Inflammatory macrophage (primary cell): ENCODE results near the gene ABHD5.

ENCODE experiments used
- DNase-seq, 2 donors: peaks; one replicate each; pipeline ENCODE4 v3.0.0-alpha.2; 2020 to 2022

Gene ABHD5

DNA sequence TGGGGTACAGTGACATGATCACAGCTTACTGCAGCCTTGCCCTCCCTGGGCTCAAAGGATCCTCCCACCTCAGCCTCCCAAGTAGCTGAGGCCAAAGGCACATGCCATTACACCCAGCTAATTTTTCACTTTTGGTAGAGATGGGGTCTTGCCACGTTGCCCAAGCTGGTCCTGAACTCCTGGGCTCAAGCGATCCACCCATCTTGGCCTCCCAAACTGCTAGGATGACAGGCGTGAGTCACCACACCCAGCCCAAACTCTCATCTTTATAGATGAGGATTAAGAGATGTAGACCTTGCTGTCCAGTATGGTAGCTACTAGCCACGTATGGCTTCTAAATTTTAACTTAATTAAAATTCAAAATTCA lies 4.4 kb upstream of the ABHD5 start:
- no peak for DNase-seq

DNA sequence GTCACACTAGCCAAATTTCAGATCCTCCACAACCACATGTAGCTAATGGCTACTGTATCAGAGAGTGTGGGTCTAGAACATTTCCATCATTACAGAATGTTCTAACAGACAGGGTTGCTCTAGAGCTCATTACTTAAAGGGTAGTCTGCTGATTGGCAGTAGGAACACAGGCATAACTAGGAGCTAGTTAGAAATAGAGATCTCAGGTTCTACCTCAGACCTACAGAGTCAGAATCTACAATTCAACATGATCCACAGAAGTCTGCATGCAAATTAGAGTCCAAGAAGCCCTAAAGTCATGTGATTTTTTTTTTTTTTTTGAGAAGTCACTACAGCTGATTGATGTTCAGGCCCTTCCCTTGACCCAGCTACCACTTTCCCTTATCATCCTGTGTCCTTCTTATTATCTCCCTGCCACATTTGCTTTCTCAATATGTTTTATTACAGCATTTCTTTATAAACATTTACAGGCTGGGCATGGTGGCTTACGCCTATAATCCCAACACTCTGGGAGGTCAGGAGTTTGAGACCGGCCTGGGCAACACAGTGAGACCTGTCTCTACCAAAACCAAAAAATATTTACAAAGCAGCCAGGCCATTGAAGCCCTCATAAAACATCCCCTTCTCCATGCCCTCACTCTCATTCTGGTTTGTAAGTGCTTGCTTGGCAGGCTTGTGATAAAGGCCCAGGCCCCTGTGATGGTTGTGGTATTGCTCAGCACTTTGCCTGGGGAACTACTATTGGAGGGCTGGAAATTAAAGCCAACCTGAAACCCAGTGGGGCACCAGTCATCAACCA lies 3.8 kb upstream of the ABHD5 start:
- DNase-seq, result no peak

- DNase-seq, result no peak
These were observed 3.3 kb upstream of the ABHD5 start for GRCh38 chr3:43687499-43687811.

DNA sequence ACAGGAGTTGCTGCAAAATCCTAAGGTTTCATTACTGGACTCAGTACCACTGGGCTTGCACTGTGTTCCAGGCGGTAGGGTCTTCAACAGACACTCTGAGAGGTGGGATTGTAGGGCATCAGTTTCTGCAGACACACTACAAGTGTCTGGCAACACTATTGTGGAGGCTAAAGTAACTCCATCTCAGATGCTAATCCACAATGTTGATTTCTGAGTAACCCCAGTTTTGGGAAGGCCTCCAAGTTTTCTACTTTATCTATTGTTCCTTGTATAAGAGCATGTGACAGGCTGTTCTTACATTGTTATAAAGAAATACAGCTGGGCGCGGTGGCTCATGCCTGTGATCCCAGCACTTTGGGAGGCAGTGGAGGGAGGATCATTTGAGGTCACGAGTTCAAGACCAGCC lies 2.5 kb upstream of the ABHD5 start:
- DNase-seq, result no peak

- no peak for DNase-seq
These were observed 1.6 kb upstream of the ABHD5 start for GRCh38 chr3:43689166-43689565.

DNA sequence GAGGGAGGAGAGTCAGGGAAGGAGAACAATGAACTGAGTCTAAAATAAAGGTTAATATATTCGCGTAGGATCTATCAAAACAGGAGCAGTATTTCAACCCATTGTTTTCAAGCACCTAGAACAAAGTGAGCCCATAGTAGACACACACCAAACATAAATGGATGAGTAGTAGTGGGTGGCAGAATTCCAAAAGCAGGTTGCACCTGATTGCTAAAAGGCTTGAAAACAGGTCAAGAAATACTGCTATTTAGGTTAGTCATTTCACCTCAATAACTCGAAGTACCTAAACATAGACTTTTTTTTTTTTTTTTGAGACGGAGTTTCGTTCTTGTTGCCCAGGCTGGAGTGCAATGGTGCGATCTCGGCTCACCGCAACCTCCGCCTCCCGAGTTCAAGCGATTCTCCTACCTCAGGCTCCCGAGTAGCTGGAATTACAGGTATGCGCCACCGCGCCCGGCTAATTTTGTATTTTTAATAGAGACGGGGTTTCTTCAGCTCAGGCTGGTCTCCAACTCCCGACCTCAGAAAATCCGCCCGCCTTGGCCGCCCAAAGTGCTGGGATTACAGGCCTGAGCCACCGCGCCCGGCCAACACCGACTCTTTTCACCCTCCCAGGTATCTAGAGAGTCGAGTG lies 855 bp upstream of the ABHD5 start:
- no peak for DNase-seq

GRCh38 chr3:43691120-43691995 lies 620 bp downstream of the ABHD5 start:
- peak; percentile 28 to 40 for DNase-seq

DNA sequence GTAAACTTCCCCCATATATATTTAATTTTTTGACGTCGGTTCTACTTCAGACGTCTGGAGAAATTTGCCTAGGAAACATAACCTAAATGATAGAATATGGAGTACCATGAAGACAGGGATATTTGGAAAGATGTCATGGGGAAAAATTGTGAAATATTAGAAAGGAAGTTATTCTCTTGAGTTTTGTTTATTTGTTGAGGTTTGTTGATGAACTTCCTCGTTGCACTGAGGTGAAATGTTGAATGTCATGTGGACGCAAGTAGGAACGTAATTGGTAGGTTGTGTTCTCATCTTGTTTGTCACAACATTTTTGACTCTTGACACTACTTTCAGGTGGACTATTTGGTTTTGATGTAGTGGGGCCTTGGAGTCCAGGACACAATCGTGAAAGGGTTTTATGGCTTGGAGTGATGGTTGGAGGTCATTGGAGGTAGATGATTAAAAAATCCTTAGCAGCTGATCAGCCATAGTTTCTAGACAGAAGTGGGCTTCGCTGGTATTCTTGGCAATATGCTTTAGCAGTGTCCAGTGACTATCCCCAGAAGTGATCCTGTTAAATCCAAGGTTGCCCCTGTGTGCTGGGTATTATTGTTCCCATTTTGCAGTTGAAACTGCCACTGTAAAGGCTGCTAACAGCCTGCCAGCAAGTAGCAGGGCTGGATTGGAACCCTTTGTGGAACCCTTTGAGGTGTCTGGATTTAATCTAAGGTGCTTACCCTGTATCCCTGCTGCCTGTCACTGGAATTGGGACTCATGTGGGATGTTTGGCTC lies 1.5 kb downstream of the ABHD5 start:
- DNase-seq, result peak; percentile 62 to 81

- peak in 1 of 2 donors; percentile 36 for DNase-seq
These were observed 2.2 kb downstream of the ABHD5 start for GRCh38 chr3:43692971-43693370.

GRCh38 chr3:43693594-43693993 lies 2.9 kb downstream of the ABHD5 start:
- DNase-seq, result no peak

- DNase-seq, result peak in 1 of 2 donors; percentile 92
These were observed 4.7 kb downstream of the ABHD5 start for GRCh38 chr3:43695443-43695842.

- peak in 1 of 2 donors; percentile 28 for DNase-seq
These were observed 5.1 kb downstream of the ABHD5 start for GRCh38 chr3:43695863-43696262.

GRCh38 chr3:43696441-43696840 lies 5.7 kb downstream of the ABHD5 start:
- no peak for DNase-seq

DNA sequence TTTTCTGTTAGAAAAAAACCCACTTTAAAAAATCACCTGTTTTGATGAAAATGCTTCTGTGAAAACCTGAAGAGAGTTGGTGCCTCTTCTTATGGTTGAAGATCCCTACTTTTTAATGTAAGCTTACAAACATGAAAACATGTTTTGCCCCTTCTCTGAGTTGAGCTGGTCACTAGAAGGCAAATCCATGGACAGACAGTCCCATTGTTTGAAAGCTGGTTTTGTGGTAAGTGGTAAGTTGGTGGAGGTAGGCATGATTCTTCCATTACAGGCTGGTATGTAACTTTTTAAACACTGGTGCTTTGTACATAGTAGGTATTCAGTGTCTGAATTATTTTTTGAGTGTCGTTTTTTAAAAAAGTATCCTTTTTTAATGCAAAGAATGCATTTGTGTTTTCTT lies 6.1 kb downstream of the ABHD5 start:
- no peak for DNase-seq

DNA sequence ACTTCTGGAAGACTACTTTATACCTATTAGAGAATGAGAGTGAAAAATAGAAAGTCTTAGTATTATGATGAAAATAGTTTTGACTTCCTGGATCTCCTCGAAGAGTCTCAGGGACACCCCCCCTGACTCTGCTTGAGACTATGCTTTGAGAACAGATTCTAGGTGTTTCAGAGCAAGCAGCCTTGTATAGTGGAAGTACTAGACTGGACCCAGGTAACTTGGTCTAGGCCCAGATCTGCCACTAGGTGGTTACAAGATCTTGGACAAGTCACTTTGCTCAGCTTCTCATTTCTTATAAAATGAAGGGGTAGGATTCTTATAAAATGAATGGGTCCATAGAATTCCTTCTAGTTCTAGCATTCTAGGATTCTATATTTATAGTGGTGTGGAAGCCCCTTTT lies 9.1 kb downstream of the ABHD5 start:
- DNase-seq, result no peak

DNA sequence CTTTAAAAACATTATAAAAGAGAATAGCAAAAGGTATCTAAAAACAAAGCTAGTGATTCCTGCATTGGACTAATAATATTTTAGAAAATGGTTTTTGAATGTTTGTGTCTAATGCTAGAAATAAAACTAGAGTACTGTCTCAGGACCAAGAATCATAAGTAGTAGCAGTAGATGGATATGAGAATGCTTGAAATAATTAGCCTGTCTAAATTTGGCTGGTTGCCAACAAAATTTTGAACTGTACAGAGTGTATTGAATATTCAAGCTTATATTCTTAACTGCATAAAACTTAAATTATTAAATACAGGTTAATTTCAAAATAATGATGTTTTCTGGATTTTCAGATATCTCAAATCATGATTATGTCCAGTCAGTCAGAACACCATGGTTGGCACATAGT lies 14.0 kb downstream of the ABHD5 start:
- DNase-seq, result no peak

GRCh38 chr3:43706342-43706741 lies 15.6 kb downstream of the ABHD5 start:
- no peak for DNase-seq

DNA sequence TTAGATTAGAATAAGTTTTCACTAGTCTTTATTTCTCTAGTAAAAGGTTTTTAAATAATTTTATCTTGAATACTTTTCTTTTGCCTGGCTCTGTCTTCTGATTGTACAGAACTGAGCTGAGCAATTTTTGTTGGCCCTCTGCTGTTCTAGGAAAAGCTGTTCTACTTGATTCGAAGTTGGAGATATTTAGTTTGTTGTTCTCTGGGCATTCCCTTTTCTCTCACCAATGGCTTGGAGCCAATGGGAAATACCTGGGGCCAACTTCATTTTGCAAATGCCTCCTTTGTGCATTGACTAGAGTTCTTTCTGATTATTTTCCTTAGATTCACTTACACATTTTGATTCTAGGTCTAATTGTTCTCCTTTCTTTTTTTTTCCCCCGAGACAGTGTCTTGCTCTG lies 16.5 kb downstream of the ABHD5 start:
- DNase-seq, result no peak

GRCh38 chr3:43707998-43708397 lies 17.3 kb downstream of the ABHD5 start:
- DNase-seq, result peak; percentile 10 to 55

DNA sequence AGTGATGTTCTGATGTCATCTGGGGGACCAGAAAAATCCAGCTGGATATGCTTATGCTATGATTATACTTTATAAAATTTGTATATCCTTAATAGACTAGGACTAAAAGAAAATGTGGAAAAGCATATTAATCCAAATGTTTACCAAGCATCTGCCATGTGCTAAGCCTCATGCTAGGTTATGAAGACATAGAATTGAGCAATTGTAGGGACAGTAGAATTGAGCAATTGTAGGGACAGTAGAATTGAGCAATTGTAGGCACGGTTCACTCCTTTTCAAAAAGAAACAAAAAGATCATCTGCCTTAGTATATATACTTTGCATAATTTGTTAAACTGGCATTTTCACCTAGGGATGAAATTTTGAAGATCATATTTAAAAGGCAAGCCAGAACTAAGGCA lies 18.3 kb downstream of the ABHD5 start:
- peak; percentile 68 to 91 for DNase-seq

- DNase-seq, result no peak
These were observed 19.9 kb downstream of the ABHD5 start for GRCh38 chr3:43710607-43711006.

GRCh38 chr3:43718296-43718695 lies 27.6 kb downstream of the ABHD5 start:
- DNase-seq, result no peak
